Transverse colon (tissue), 3 donors: ENCODE results near the gene CYP4F3.

Experiments used
- POLR2A ChIP-seq: fragments of 450-650 bp; IDR thresholded peaks from one replicate; pipeline ENCODE4 v1.6.1; 2016; ENCODE audit warnings: antibody characterized with exemption, mild to moderate bottlenecking, moderate library complexity
- POLR2AphosphoS5 ChIP-seq, 3 donors: sonication (generic); formaldehyde crosslinking; IDR thresholded peaks; one replicate each; pipeline ENCODE4 v1.6.1; 2016; ENCODE audit warnings: antibody characterized with exemption in 3 of 3

- TF ChIP-seq POLR2AphosphoS5 (IDR thresholded peaks at IDR 0.05), result no peak
- no peak for TF ChIP-seq POLR2A
These were observed 40.0 kb downstream of the CYP4F3 start for GRCh38 chr19:15680478-15681322.
